Naive B cell (primary cell): ENCODE measurements around the gene PINLYP. TPM values are rescaled to one million over a fixed set of nuclear protein-coding genes. Genes with fewer than 3 reads are reported as not detected.

ENCODE experiments used
- ATAC-seq, 2 donors: fragments of 150-1000 bp; cut with Tn5 transposase; 2 replicates each; pipeline ENCODE4 v1.10.0; 2021; ENCODE audit warnings: low read depth in 2 of 2, mild to moderate bottlenecking in 2 of 2, moderate library complexity in 2 of 2
- DNase-seq: peaks from one replicate; pipeline ENCODE4 v3.0.0; 2022
- H3K27ac Mint-ChIP-seq, 6 donors: one replicate each; pipeline ENCODE4 v1.8.0; 2020 to 2022; ENCODE audit warnings: mild to moderate bottlenecking in 6 of 6, mixed read lengths in 6 of 6, moderate library complexity in 5 of 6, inconsistent platforms in 2 of 6
- H3K27me3 Mint-ChIP-seq, 3 donors: one replicate each; pipeline ENCODE4 v1.8.0; 2021 to 2022; ENCODE audit warnings: mixed read lengths in 3 of 3, mild to moderate bottlenecking in 1 of 3
- H3K36me3 Mint-ChIP-seq, 2 donors: one replicate each; pipeline ENCODE4 v1.8.0; 2020 to 2022; ENCODE audit warnings: mixed read lengths in 2 of 2, inconsistent platforms in 1 of 2, mild to moderate bottlenecking in 1 of 2
- H3K4me1 Mint-ChIP-seq, 3 donors: one replicate each; pipeline ENCODE4 v1.8.0; 2020 to 2022; ENCODE audit warnings: mixed read lengths in 3 of 3, inconsistent platforms in 1 of 3, mild to moderate bottlenecking in 1 of 3, moderate library complexity in 1 of 3
- H3K4me3 Mint-ChIP-seq, 8 donors: one replicate each; pipeline ENCODE4 v1.8.0; 2020 to 2022; ENCODE audit warnings: mild to moderate bottlenecking in 8 of 8, mixed read lengths in 8 of 8, moderate library complexity in 8 of 8, inconsistent platforms in 2 of 8
- H3K9me3 Mint-ChIP-seq, 7 donors: one replicate each; pipeline ENCODE4 v1.8.0; 2020 to 2022; ENCODE audit warnings: mixed read lengths in 7 of 7, mild to moderate bottlenecking in 5 of 7, inconsistent platforms in 2 of 7, moderate library complexity in 1 of 7
- polyA plus RNA-seq, 6 donors: library from polyadenylated mRNA; unstranded; fragments of 300-500 nt; fragmentation: Illumina TruSeq; gene quantifications; one replicate each; pipeline ENCODE4 v1.2.3, GENCODE V29; 2021; ENCODE audit warnings: low read depth in 6 of 6

PINLYP gene
- polyA plus RNA-seq, 6 donors from 2014 or later = 1.1 to 2.6 (median 2.0) TPM; not detected in 1

- peaks cover 0 to 2% (median 0%) of the 10 kb centered on the region in 7 donors for H3K9me3 Mint-ChIP-seq
- DNase-seq (no peak), ATAC-seq (no peak)
- peaks cover 37 to 53% (median 40%) of the 10 kb centered on the region in 3 donors for H3K4me1 Mint-ChIP-seq
- H3K27me3 Mint-ChIP-seq = peaks cover 0 to 10% (median 7%) of the 10 kb centered on the region in 3 donors
- peak overlapping the region in 1 of 8 donors; percentile 25 for H3K4me3 Mint-ChIP-seq
- H3K27ac Mint-ChIP-seq = peak overlapping the region in 1 of 6 donors; percentile 38
- H3K36me3 Mint-ChIP-seq = no peaks in the 10 kb centered on the region
Measured at GRCh38 chr19:43622070-43622469, 46.5 kb downstream of the PINLYP start.

- peaks cover 0 to 2% (median 0%) of the 10 kb centered on the region in 7 donors for H3K9me3 Mint-ChIP-seq
- H3K27ac Mint-ChIP-seq = peak overlapping the region in 2 of 6 donors; percentile 42 to 56
- H3K4me1 Mint-ChIP-seq = peaks cover 40 to 48% (median 42%) of the 10 kb centered on the region in 3 donors
- H3K4me3 Mint-ChIP-seq = peak overlapping the region in 2 of 8 donors; percentile 29 to 57
- H3K36me3 Mint-ChIP-seq = no peaks in the 10 kb centered on the region
- no peak for DNase-seq
- no peak for ATAC-seq
- H3K27me3 Mint-ChIP-seq = peaks cover 0 to 19% (median 16%) of the 10 kb centered on the region in 3 donors
Measured at GRCh38 chr19:43622956-43623355, 47.4 kb downstream of the PINLYP start.

- H3K4me3 Mint-ChIP-seq = peak overlapping the region in 3 of 8 donors; percentile 28 to 60 (median 55)
- H3K27ac Mint-ChIP-seq = peak overlapping the region in 2 of 6 donors; percentile 66 to 70
- ATAC-seq = no peak
- peaks cover 0 to 21% (median 17%) of the 10 kb centered on the region in 3 donors for H3K27me3 Mint-ChIP-seq
- DNase-seq = no peak
- H3K36me3 Mint-ChIP-seq = no peaks in the 10 kb centered on the region
- peaks cover 0 to 2% (median 0%) of the 10 kb centered on the region in 7 donors for H3K9me3 Mint-ChIP-seq
- H3K4me1 Mint-ChIP-seq = peaks cover 34 to 41% (median 38%) of the 10 kb centered on the region in 3 donors
Measured at GRCh38 chr19:43623889-43624670, 48.5 kb downstream of the PINLYP start.

GRCh38 chr19:43624933-43625332, 49.3 kb downstream of the PINLYP start:
- H3K27ac Mint-ChIP-seq = peak overlapping the region in 2 of 6 donors; percentile 66 to 71
- H3K36me3 Mint-ChIP-seq = no peaks in the 10 kb centered on the region
- peaks cover 0 to 2% (median 0%) of the 10 kb centered on the region in 7 donors for H3K9me3 Mint-ChIP-seq
- DNase-seq = peak; percentile 69
- peak; percentile 90 to 93 for ATAC-seq
- H3K4me3 Mint-ChIP-seq = peak overlapping the region in 2 of 8 donors; percentile 2 to 60
- H3K27me3 Mint-ChIP-seq = peaks cover 0 to 21% (median 17%) of the 10 kb centered on the region in 3 donors
- H3K4me1 Mint-ChIP-seq = peaks cover 27 to 36% (median 31%) of the 10 kb centered on the region in 3 donors

GRCh38 chr19:43625918-43626579, 50.4 kb downstream of the PINLYP start:
- no peaks in the 10 kb centered on the region for H3K36me3 Mint-ChIP-seq
- H3K4me1 Mint-ChIP-seq = peaks cover 16 to 25% (median 25%) of the 10 kb centered on the region in 3 donors
- H3K9me3 Mint-ChIP-seq = peaks cover 0 to 2% (median 0%) of the 10 kb centered on the region in 7 donors
- ATAC-seq = no peak
- H3K27ac Mint-ChIP-seq = peak overlapping the region in 1 of 6 donors; percentile 41
- H3K27me3 Mint-ChIP-seq = peaks cover 0 to 21% (median 17%) of the 10 kb centered on the region in 3 donors
- H3K4me3 Mint-ChIP-seq = no peak overlapping the region
- DNase-seq = no peak

- ATAC-seq = no peak
- Mint-ChIP-seq H3K36me3 (no peaks in the 10 kb centered on the region), H3K27ac (no peak overlapping the region), H3K27me3 (peaks cover 0 to 21% (median 18%) of the 10 kb centered on the region in 3 donors), H3K4me3 (peak overlapping the region in 1 of 8 donors; percentile 5), H3K9me3 (peaks cover 0 to 2% (median 0%) of the 10 kb centered on the region in 7 donors), H3K4me1 (peaks cover 16 to 25% (median 20%) of the 10 kb centered on the region in 3 donors)
- no peak for DNase-seq
Measured at GRCh38 chr19:43626838-43627237, 51.2 kb downstream of the PINLYP start.

GRCh38 chr19:43628646-43629326, 53.2 kb downstream of the PINLYP start:
- DNase-seq = no peak
- Mint-ChIP-seq H3K27me3 (peaks cover 0 to 36% (median 35%) of the 10 kb centered on the region in 3 donors), H3K4me3 (no peak overlapping the region), H3K27ac (no peak overlapping the region), H3K9me3 (peaks cover 0 to 2% (median 0%) of the 10 kb centered on the region in 7 donors), H3K4me1 (peaks cover 15 to 25% (median 18%) of the 10 kb centered on the region in 3 donors), H3K36me3 (no peaks in the 10 kb centered on the region)
- ATAC-seq = no peak

GRCh38 chr19:43631491-43631890, 55.9 kb downstream of the PINLYP start:
- ATAC-seq (no peak), DNase-seq (no peak)
- H3K9me3 Mint-ChIP-seq = no peaks in the 10 kb centered on the region
- peaks cover 3 to 13% (median 7%) of the 10 kb centered on the region in 3 donors for H3K4me1 Mint-ChIP-seq
- no peaks in the 10 kb centered on the region for H3K36me3 Mint-ChIP-seq
- H3K27ac Mint-ChIP-seq = no peak overlapping the region
- H3K4me3 Mint-ChIP-seq = no peak overlapping the region
- peaks cover 0 to 51% (median 43%) of the 10 kb centered on the region in 3 donors for H3K27me3 Mint-ChIP-seq

Other genes with a start within 250 kb of the PINLYP start
- gene CD177, start 222.1 kb upstream of the PINLYP start, polyA plus RNA-seq = under 1 TPM in 1 of 6 donors, not detected in 5; 0.28 TPM
- not detected for gene TEX101, start 160.9 kb upstream of the PINLYP start, polyA plus RNA-seq
- gene LYPD3, start 110.2 kb upstream of the PINLYP start, polyA plus RNA-seq = under 1 TPM in 4 of 6 donors, not detected in 2; 0.24 to 0.90 (median 0.45) TPM
- gene PHLDB3, start 71.1 kb upstream of the PINLYP start, polyA plus RNA-seq = 1 to 10 TPM in 5 of 6 donors, under 1 TPM in 1; 0.26 to 4.2 (median 2.5) TPM
- 10 to 100 TPM; 15.5 to 30.7 (median 24.0) TPM for gene ETHE1, start 48.6 kb upstream of the PINLYP start, polyA plus RNA-seq
- gene ZNF575, start 42.6 kb upstream of the PINLYP start, polyA plus RNA-seq = 1 to 10 TPM in 4 of 6 donors, under 1 TPM in 2; 0.39 to 2.2 (median 1.6) TPM
- gene XRCC1, start 274 bp upstream of the PINLYP start, polyA plus RNA-seq = 10 to 100 TPM; 24.4 to 32.4 (median 29.6) TPM
- gene IRGQ, start 20.3 kb downstream of the PINLYP start, polyA plus RNA-seq = 1 to 10 TPM in 4 of 6 donors, under 1 TPM in 1, not detected in 1; 0.93 to 2.4 (median 1.3) TPM
- 10 to 100 TPM in 3 of 6 donors, 1 to 10 TPM in 3; 2.3 to 13.6 (median 10.1) TPM for gene ZNF576, start 20.8 kb downstream of the PINLYP start, polyA plus RNA-seq
- gene SRRM5, start 36.3 kb downstream of the PINLYP start, polyA plus RNA-seq = under 1 TPM in 3 of 6 donors, not detected in 3; 0.24 to 0.73 (median 0.25) TPM
- gene ZNF428, start 43.8 kb downstream of the PINLYP start, polyA plus RNA-seq = 10 to 100 TPM in 4 of 6 donors, 1 to 10 TPM in 2; 8.2 to 18.4 (median 11.1) TPM
- gene CADM4, start 64.0 kb downstream of the PINLYP start, polyA plus RNA-seq = under 1 TPM in 4 of 6 donors, not detected in 2; 0.12 to 0.22 (median 0.19) TPM
- 1 to 10 TPM in 1 of 6 donors, under 1 TPM in 4, not detected in 1; 0.37 to 1.1 (median 0.84) TPM for gene PLAUR, start 94.4 kb downstream of the PINLYP start, polyA plus RNA-seq
- not detected for gene IRGC, start 140.3 kb downstream of the PINLYP start, polyA plus RNA-seq
- gene SMG9, start 179.2 kb downstream of the PINLYP start, polyA plus RNA-seq = 10 to 100 TPM in 2 of 6 donors, 1 to 10 TPM in 4; 2.7 to 13.0 (median 8.2) TPM
- gene KCNN4, start 205.2 kb downstream of the PINLYP start, polyA plus RNA-seq = 10 to 100 TPM in 4 of 6 donors, 1 to 10 TPM in 2; 9.7 to 17.2 (median 10.3) TPM
- gene LYPD5, start 226.6 kb downstream of the PINLYP start, polyA plus RNA-seq = under 1 TPM in 2 of 6 donors, not detected in 4; 0.28 to 0.65 TPM